ENCODE results near the gene CFC1.
"Not testable (repeated sequence)": the region's sequence is repeated elsewhere in the genome, so short reads cannot be mapped to it uniquely, and the experiment has no call there.

Gene CFC1

DNA sequence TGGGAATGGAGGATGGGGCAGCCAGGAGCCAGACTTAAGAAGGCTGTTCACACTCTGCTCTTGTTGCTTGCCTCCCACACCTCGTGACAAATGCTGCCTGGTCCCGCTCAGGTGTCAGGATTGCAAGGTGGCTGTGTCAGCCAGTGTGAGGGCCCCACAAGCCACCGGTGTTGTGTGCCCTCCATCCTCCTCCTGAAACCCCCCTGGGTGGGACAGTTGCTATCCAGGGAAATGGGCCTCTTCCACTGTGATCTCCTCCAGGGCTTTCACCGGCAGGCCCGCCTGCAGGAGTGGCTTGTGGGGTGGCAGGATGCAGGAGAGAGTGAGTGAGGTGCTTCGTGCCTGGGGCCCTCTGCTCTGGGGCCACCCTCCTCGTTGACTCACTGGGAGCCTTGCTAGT lies 16.4 kb downstream of the CFC1 start:
- DNase-seq, result not testable (repeated sequence)

DNA sequence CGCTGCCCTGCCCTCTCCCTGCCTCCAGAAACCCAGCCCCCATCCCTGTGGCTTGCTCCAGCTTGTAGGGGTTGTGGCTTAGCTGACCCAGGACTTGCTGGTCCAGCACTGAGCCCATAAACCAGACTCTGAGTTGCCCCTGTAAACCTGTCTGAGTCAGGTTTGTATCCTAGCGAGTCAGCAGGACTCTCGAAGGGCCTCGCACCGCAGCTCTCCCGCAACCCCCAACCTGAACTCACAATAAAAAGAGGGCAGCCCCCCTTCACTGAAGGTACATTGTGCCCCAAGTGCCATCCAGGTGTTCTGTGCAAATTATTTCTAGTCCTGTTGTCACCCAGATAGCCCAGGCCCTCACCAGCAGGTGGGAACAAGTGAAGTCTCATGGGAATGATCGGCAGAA lies 17.9 kb downstream of the CFC1 start:
- DNase-seq, result not testable (repeated sequence)

DNA sequence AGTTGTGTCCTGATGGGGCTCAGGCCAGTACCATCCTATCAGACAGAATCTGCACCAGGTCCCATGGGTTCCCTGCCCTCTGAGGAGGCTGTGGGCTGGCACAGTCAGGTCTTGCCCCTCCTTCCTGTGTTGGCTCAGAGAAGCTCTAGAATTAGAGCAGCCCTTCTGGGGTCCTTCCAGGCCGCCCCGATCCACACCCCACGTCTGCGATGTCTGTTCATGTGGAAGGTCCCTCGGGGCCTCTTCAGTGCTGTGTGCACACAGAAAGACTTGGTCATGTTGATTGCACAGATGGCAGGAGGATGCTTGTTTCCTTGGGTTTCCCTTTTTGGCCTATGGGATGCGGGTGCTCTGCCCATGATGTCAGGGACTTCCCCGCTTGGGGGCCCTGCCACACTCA lies 20.3 kb downstream of the CFC1 start:
- DNase-seq, result not testable (repeated sequence)

DNA sequence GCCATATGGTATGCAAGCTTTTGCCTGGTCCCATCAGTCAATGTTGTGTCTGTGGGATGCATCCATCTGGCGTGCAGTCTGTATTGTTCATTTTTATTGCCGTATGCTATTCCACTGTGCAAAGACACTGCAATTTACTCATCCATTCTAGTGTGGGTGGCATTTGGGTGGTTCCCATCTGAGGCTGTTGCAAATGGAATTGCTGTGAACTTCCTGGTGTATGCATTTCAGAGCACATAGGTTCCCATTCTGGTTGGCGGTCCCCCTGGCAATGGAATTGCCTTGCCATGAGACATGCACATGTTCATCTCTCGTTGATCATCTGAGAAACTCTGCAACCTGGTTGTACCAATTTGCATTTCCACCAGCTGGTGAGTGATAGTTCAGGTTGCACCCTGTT lies 21.8 kb downstream of the CFC1 start:
- not testable (repeated sequence) for DNase-seq

DNA sequence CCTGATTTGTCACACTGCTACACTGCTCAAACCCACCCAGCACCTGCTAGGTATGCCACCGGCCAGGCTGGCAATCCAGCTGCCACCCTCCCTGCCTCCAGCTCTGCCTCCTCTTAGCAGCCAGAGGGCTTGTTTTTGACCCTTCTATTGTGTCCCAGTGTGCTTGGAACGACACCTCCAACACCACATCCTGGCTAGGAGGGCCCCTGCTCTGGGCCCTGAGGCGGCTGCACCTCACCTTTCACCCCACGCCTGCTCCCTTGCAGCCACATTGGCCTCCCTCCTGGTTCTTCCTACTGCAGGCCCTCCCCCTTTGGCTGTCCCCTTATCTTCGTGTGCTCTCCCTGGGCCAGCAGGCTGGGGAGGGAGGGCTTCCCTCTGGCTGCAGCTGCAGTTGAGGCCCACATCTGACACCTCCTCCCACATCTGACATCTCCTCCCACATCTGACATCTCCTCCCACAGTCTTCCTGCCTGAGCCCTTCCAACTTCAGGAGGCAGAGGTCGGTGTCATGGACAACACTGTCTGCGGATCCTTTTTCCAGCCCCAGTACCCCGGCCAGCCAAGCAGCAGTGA lies 23.1 kb downstream of the CFC1 start:
- not testable (repeated sequence) for DNase-seq

DNA sequence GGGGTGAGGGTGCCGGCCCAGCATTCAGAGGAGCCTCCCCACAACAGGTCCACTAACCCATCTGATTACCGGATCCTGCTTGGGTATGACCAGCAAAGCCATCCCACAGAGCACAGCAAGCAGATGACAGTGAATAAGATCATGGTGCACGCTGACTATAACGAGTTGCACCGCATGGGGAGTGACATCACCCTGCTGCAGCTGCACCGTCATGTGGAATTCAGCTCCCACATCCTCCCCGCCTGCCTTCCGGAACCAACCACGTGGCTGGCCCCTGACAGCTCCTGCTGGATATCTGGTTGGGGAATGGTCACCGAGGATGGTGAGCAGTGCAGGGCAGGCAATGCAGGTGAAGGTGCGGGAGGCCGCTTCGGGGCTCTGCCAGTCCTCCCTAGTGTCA lies 25.1 kb downstream of the CFC1 start:
- DNase-seq, result not testable (repeated sequence)

DNA sequence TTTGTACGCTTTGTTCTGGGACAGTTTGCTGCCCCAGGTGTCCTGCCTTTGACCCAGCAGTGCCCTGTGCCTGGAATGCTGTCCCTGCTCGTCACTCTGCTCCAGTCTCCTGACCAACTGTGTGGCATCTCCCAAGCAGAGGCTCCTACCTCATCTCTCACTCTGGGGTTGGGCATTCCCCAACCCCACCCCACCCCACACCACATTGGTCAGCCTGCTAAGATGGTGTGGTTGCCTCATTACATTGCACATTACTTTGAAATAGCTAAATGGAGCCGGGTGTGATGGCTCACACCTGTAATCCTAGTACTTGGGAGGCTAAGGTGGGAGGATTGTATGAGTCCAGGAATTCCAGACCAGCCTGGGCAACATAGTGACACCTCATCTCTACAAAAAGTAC lies 27.4 kb downstream of the CFC1 start:
- DNase-seq, result not testable (repeated sequence)

DNA sequence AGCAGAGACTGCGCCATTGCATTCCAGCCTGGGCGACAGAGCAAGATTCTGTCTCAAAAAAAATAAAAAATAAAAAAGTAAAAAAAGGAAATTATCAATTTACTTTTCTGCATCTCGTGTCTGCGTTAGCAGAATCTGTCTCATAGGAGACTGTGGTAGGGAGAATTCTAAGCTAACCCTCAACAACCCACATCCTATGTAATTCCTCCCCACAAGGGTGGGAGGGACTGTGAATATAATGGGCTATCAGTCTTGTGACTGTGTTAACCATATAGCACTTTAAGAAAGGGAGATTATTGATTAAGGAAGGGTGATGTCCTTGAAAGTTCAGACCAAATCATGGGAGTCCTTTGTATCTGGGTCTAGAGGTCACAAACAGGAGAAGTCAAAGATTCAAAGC lies 33.2 kb downstream of the CFC1 start:
- not testable (repeated sequence) for DNase-seq

DNA sequence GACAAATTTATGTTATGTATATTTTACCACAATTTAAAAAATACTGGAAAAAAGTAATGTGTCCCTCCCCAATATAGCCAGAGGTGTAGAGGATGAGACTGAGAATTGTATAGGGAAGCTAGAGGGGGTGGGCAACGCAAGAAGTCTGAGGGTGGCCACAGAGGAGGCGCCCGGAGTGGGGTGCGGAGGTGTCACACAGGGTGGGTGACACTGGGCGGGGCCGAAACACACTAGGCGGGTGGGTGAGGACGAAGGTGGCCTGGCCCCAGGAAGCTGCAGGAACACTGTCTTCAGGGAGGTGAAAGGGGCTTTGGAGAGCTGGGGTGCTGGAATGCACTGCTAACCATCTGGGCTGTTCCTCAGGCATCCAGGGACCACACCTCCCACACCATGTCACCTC lies 42.9 kb downstream of the CFC1 start:
- not testable (repeated sequence) for DNase-seq

DNA sequence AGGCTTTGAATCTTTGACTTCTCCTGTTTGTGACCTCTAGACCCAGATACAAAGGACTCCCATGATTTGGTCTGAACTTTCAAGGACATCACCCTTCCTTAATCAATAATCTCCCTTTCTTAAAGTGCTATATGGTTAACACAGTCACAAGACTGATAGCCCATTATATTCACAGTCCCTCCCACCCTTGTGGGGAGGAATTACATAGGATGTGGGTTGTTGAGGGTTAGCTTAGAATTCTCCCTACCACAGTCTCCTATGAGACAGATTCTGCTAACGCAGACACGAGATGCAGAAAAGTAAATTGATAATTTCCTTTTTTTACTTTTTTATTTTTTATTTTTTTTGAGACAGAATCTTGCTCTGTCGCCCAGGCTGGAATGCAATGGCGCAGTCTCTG lies 45.2 kb downstream of the CFC1 start:
- DNase-seq, result not testable (repeated sequence)

DNA sequence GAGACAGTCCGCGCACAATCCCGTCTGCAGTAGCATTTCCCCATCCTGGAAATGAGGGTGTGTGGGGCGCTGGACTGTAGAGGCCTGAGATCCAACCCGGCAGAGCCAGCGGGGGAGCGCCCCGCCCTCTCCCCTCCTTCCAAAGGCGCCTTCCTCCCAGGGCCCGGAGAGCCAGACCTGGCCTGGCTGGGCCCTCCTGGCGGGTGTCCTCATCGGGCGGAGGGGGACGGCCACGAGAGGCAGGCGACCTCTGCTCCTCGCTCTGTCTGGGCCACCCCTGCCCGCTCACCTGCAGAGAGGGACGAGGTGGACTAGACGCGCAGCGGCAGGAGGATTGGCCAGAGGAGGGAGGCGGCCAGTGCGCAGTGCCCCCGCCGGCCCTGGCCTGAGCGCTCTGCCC lies 49.9 kb downstream of the CFC1 start:
- not testable (repeated sequence) for DNase-seq

DNA sequence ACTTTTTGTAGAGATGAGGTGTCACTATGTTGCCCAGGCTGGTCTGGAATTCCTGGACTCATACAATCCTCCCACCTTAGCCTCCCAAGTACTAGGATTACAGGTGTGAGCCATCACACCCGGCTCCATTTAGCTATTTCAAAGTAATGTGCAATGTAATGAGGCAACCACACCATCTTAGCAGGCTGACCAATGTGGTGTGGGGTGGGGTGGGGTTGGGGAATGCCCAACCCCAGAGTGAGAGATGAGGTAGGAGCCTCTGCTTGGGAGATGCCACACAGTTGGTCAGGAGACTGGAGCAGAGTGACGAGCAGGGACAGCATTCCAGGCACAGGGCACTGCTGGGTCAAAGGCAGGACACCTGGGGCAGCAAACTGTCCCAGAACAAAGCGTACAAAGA lies 51.0 kb downstream of the CFC1 start:
- not testable (repeated sequence) for DNase-seq

DNA sequence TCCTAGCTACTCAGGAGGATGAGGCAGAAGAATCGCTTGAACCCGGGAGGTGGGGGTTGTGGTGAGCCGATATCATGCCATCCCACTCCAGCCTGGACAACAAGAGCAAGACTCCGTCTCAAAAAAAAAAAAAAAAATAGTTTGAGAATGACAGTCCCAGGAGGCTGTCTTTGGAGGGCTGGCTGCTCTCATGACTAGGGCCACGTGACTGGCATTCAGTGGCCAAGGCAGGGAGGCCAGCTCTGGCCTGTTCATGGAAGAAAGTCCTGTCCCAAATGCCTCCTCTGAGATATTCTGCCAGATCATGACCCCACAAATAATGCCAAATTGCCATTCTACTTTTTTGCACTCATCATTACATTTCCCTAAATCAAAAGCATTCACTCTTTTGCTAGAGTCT lies 54.4 kb downstream of the CFC1 start:
- DNase-seq, result not testable (repeated sequence)

DNA sequence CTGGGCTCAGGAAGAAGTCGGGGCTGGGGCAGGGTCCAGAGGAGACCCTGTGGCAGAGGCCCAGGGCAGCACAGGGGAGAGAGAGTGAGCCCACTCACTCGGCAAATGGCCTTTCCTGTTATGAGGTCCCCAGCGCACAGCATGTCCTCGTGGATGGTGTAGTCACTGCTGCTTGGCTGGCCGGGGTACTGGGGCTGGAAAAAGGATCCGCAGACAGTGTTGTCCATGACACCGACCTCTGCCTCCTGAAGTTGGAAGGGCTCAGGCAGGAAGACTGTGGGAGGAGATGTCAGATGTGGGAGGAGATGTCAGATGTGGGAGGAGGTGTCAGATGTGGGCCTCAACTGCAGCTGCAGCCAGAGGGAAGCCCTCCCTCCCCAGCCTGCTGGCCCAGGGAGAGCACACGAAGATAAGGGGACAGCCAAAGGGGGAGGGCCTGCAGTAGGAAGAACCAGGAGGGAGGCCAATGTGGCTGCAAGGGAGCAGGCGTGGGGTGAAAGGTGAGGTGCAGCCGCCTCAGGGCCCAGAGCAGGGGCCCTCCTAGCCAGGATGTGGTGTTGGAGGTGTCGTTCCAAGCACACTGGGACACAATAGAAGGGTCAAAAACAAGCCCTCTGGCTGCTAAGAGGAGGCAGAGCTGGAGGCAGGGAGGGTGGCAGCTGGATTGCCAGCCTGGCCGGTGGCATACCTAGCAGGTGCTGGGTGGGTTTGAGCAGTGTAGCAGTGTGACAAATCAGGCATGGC lies 55.4 kb downstream of the CFC1 start:
- not testable (repeated sequence) for DNase-seq

DNA sequence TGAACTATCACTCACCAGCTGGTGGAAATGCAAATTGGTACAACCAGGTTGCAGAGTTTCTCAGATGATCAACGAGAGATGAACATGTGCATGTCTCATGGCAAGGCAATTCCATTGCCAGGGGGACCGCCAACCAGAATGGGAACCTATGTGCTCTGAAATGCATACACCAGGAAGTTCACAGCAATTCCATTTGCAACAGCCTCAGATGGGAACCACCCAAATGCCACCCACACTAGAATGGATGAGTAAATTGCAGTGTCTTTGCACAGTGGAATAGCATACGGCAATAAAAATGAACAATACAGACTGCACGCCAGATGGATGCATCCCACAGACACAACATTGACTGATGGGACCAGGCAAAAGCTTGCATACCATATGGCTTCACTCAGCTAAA lies 56.6 kb downstream of the CFC1 start:
- not testable (repeated sequence) for DNase-seq

Measured in NCI-H187 treated with DMSO at 0.1 percent for 48 hours (cell line).